Stomach (tissue), 9 donors: ENCODE results near the gene CREBBP. TPM values are rescaled to one million over a fixed set of nuclear protein-coding genes. Genes with fewer than 3 reads are reported as not detected.

Source experiments
- DNase-seq, 2 donors: peaks; one replicate each; pipeline versions ENCODE4 v3.0.0 to v3.0.0-alpha.2; 2013 to 2019
- H3K27ac ChIP-seq, 5 donors: fragments of 200-600 bp in 4 of 5; sonication (generic) in 4 of 5; one replicate each; pipeline ENCODE4 v1.5.1; 2013 to 2019; ENCODE audit warnings: mild to moderate bottlenecking in 1 of 5, moderate library complexity in 1 of 5
- H3K27me3 ChIP-seq, 3 donors: fragments of 200-600 bp; sonication (generic); one replicate each; pipeline ENCODE4 v1.5.1; 2017 to 2019; ENCODE audit warnings: mixed run types in 1 of 3
- H3K36me3 ChIP-seq, 4 donors: fragments of 200-600 bp; sonication (generic); 1 replicate in 3 of 4; 2 replicates in 1 of 4; pipeline ENCODE4 v1.5.1; 2016 to 2019
- H3K4me1 ChIP-seq, 4 donors: fragments of 200-600 bp; sonication (generic); one replicate each; pipeline ENCODE4 v1.5.1; 2016 to 2019
- H3K4me3 ChIP-seq, 4 donors: fragments of 200-600 bp; sonication (generic) in 3 of 4; one replicate each; pipeline ENCODE4 v1.5.1; 2016 to 2019; ENCODE audit warnings: mild to moderate bottlenecking in 1 of 4
- H3K9me3 ChIP-seq, 4 donors: fragments of 200-600 bp; sonication (generic); one replicate each; pipeline ENCODE4 v1.5.1; 2016 to 2019
- CTCF ChIP-seq, 7 experiments: fragments of 450-650 bp in 4 of 7; fragments of 200-600 bp in 3 of 7; sonication (generic) in 3 of 7; IDR thresholded peaks; one replicate each; pipeline ENCODE4 v1.5.1; 2016 to 2019; ENCODE audit warnings: antibody characterized with exemption in 7 of 7, control low read depth in 2 of 7, mild to moderate bottlenecking in 1 of 7
- EP300 ChIP-seq: sonication (generic); formaldehyde crosslinking; IDR thresholded peaks from one replicate; pipeline ENCODE4 v1.6.1; 2017; ENCODE audit warnings: antibody characterized with exemption
- POLR2A ChIP-seq, 4 donors: fragments of 450-650 bp; IDR thresholded peaks; one replicate each; pipeline ENCODE4 v1.6.1; 2016; ENCODE audit warnings: antibody characterized with exemption in 4 of 4, control low read depth in 2 of 4, mild to moderate bottlenecking in 1 of 4, moderate library complexity in 1 of 4
- POLR2AphosphoS5 ChIP-seq, 3 donors: sonication (generic); formaldehyde crosslinking; IDR thresholded peaks; one replicate each; pipeline ENCODE4 v1.6.1; 2016; ENCODE audit warnings: antibody characterized with exemption in 3 of 3
- WGBS, 5 donors: extraction: QIAGEN DNeasy Blood & Tissue Kit in 3 of 5; methylation state at CpG; one replicate each; pipeline versions ENCODE4 v1.1.5 to v1.1.7; 2013 to 2018; 5-methylcytosine and 5-hydroxymethylcytosine counted together
- intact Hi-C: fragments of 100-400 bp; cut with DNase I; formaldehyde crosslinking; loops from one replicate; pipeline ENCODE4 v1.15.1; 2023; ENCODE audit warnings: low total_unique reads
- polyA plus RNA-seq, 3 donors: library from polyadenylated mRNA; stranded (reverse); fragments of 200-250 nt; gene quantifications; one replicate each; pipeline ENCODE4 v1.2.3, GENCODE V29; 2013
- total RNA-seq, 5 donors: library from RNA; depleted of rRNA; stranded (reverse); fragments of >200 nt; gene quantifications; one replicate each; pipeline versions ENCODE4 v1.1.0 to v1.2.3, GENCODE V29; 2014 to 2016
- donor health status: healthy with polysubstance abuse.
- donor health status: Bipolar disorder and iron deficiency.
- donor health status: healthy.

CREBBP gene
- total and polyA plus RNA-seq, 8 donors, result 6.7 to 116 (median 75.9) TPM

DNA sequence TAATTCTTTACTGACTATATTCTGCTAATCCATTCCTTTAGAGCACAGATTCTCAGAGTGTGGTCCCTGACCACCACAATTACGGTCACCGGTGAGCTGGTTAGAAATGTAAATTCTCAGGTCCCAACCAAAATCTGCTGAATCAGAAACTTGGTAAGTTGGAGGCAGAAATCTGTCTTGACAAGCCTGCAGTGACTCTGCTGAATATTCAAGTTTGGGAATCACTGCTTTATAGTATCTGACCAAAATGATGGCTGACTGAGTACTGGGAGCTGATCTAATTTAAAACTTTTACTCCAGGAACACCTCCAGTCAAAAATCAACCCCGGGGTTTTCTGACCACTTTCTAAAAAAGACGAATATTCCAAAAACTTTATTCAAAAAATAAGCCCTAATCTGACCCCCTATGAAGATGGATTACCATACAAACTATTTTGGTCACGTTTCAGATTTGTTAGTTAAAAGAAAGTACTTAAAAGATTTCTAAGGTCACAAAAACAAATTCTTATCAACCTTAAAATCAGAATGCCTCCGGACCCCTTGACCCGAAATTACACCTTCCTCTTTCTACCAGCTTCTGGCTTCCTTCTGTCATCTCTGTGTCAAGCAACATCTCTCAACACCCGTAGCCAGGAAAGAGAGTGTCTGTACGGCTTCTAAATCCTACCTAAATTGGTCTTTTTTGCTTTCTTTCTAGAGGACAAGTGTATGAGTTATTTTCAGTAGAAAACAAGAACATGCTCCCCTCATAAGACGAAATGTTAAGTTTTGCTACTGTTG is 38.6 kb downstream of the CREBBP start:
- intact Hi-C loops, result no loop called here
- DNase-seq, result no peak
- Histone ChIP-seq H3K27ac (peak overlapping the region in 1 of 5 donors; percentile 3), H3K27me3 (no peaks in the 10 kb centered on the region), H3K36me3 (peaks cover 0 to 4% (median under 1%) of the 10 kb centered on the region in 4 donors), H3K4me3 (no peak overlapping the region), H3K9me3 (no peaks in the 10 kb centered on the region), H3K4me1 (peaks cover 21 to 86% (median 50%) of the 10 kb centered on the region in 4 donors)
- TF ChIP-seq EP300 (no peak), CTCF (IDR thresholded peaks at IDR 0.05) (no peak), POLR2A (IDR thresholded peaks at IDR 0.05) (no peak), POLR2AphosphoS5 (IDR thresholded peaks at IDR 0.05) (no peak)
- WGBS, 5 donors, result 69 to 84% (median 77%) methylated on average over 10 of the region's 10 CpGs

GRCh38 chr16:3839402-3840184 is 40.9 kb downstream of the CREBBP start:
- peaks cover 18 to 67% (median 37%) of the 10 kb centered on the region in 4 donors for H3K4me1 ChIP-seq
- H3K36me3 ChIP-seq, result peaks cover 0 to 7% (median 5%) of the 10 kb centered on the region in 4 donors
- DNase-seq, result no peak
- TF ChIP-seq POLR2A (IDR thresholded peaks at IDR 0.05) (no peak), POLR2AphosphoS5 (IDR thresholded peaks at IDR 0.05) (no peak), CTCF (IDR thresholded peaks at IDR 0.05) (no peak), EP300 (no peak)
- H3K4me3 ChIP-seq, result no peak overlapping the region
- H3K27ac ChIP-seq, result no peak overlapping the region
- intact Hi-C loops, result no loop called here
- no peaks in the 10 kb centered on the region for H3K9me3 ChIP-seq
- H3K27me3 ChIP-seq, result no peaks in the 10 kb centered on the region
- 91 to 100% (median 95%) methylated on average over 4 of the region's 4 CpGs for WGBS, 5 donors

DNA sequence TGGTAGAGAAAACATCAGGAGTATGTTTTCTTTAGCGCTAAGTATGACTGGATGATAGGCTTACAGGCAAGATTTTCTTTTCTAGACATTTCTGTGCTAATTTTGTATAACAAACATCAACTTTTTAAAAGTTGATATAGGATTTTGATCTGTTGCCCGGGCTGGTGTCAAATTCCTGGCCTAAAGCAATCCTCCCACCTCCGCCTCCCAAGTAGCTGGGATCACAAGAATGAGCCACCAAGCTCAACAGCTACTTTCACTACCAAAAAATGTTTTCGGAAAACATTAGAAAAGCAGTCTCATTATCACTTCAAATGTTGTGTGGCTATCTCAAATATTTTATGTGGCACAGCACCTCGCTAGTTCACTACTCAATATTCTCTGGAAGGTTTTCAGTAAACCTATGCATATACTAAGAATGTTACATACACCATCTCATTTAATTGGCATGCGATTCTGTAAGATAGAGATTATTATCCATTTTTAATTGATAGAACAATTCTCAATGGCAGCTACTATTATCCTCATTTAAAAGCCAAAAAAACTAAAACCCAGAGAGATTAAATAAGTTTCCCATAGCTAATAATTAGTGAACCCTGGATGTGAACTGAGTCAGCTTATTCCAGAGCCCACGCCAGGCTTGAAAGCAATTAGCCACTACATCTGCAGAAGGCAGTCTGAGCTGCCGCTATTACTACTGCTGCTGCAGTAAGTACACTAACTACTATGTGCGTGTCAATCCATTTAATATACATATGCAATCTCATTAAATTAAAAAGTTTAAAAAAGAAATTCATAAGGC is 41.7 kb downstream of the CREBBP start:
- Histone ChIP-seq H3K27me3 (no peaks in the 10 kb centered on the region), H3K9me3 (no peaks in the 10 kb centered on the region), H3K4me3 (no peak overlapping the region), H3K4me1 (peaks cover 18 to 63% (median 37%) of the 10 kb centered on the region in 4 donors), H3K36me3 (peaks cover 0 to 7% (median 5%) of the 10 kb centered on the region in 4 donors), H3K27ac (no peak overlapping the region)
- TF ChIP-seq CTCF (IDR thresholded peaks at IDR 0.05) (no peak), EP300 (no peak), POLR2A (IDR thresholded peaks at IDR 0.05) (no peak), POLR2AphosphoS5 (IDR thresholded peaks at IDR 0.05) (no peak)
- no peak for DNase-seq
- intact Hi-C loops, result no loop called here
- WGBS, 5 donors, result 81 to 85% (median 82%) methylated on average over 9 of the region's 9 CpGs
